Iris pigment epithelial cell (primary cell): Measurements from ENCODE around the gene PGP.

Experiments
- DNase-seq: peaks from one replicate; pipeline ENCODE4 v3.0.0-alpha.2; 2011; ENCODE audit warnings: low read depth

PGP gene

GRCh38 chr16:2180962-2181923, 33.4 kb downstream of the PGP start:
- DNase-seq: no peak

- DNase-seq: no peak
These were observed 34.2 kb downstream of the PGP start for GRCh38 chr16:2180461-2180860.

GRCh38 chr16:2179576-2179975, 35.1 kb downstream of the PGP start:
- no peak for DNase-seq

- no peak for DNase-seq
These were observed 35.5 kb downstream of the PGP start for GRCh38 chr16:2179107-2179501.

GRCh38 chr16:2178321-2179106, 36.1 kb downstream of the PGP start:
- DNase-seq: peak; percentile 52

- no peak for DNase-seq
These were observed 37.1 kb downstream of the PGP start for GRCh38 chr16:2177561-2177960.

GRCh38 chr16:2177101-2177500, 37.5 kb downstream of the PGP start:
- no peak for DNase-seq

- no peak for DNase-seq
These were observed 38.6 kb downstream of the PGP start for GRCh38 chr16:2176047-2176446.

- no peak for DNase-seq
These were observed 39.2 kb downstream of the PGP start for GRCh38 chr16:2175454-2175853.

- DNase-seq: no peak
These were observed 40.1 kb downstream of the PGP start for GRCh38 chr16:2174396-2175131.

GRCh38 chr16:2173916-2174315, 40.7 kb downstream of the PGP start:
- no peak for DNase-seq

GRCh38 chr16:2173366-2173765, 41.3 kb downstream of the PGP start:
- DNase-seq: no peak

- no peak for DNase-seq
These were observed 41.8 kb downstream of the PGP start for GRCh38 chr16:2172688-2173335.

- DNase-seq: no peak
These were observed 43.0 kb downstream of the PGP start for GRCh38 chr16:2171601-2172178.

- DNase-seq: no peak
These were observed 43.8 kb downstream of the PGP start for GRCh38 chr16:2170587-2171435.

- DNase-seq: no peak
These were observed 44.6 kb downstream of the PGP start for GRCh38 chr16:2170080-2170479.

- DNase-seq: no peak
These were observed 47.5 kb downstream of the PGP start for GRCh38 chr16:2167068-2167638.

- no peak for DNase-seq
These were observed 48.2 kb downstream of the PGP start for GRCh38 chr16:2166263-2167067.

GRCh38 chr16:2165861-2166260, 48.8 kb downstream of the PGP start:
- DNase-seq: no peak
